K562 (cell line): ENCODE data around the gene ECPAS. TPM values are rescaled to one million over a fixed set of nuclear protein-coding genes. Genes with fewer than 3 reads are reported as not detected.

Experiments
- ATAC-seq: fragments of 200-7000 bp; cut with Tn5 transposase; 3 replicates; pipeline ENCODE4 v1.9.1; 2020; ENCODE audit warnings: moderate library complexity
- BruUV-seq: library from RNA; stranded (reverse); fragments of 400-500 nt; replicated peaks from 2 replicates; lab custom pipeline; 2021; lab: Mats Ljungman, UMichigan
- CTCF ChIA-PET: fragments of 300-600 bp; formaldehyde crosslinking; extraction: SDS; loops from one replicate; lab custom pipeline; 2021; ENCODE audit warnings: low intra/inter-chr PET ratio; lab: Yijun Ruan, JAX
- POLR2A ChIA-PET: fragments of 300-600, 350-650 bp; sonication (Branson Sonifier 250); formaldehyde crosslinking; extraction: SDS; loops from one replicate; lab custom pipeline; 2021; ENCODE audit warnings: antibody characterized with exemption, inconsistent platforms; lab: Yijun Ruan, JAX
- DNase-seq, 4 experiments: peaks; one replicate each; pipeline versions ENCODE4 v3.0.0 to v3.0.0-alpha.2; 2011 to 2018; ENCODE audit warnings: low spot score in 3 of 4, mixed read lengths in 3 of 4; ENCODE audit errors: extremely low read depth in 1 of 4
- FAIRE-seq: peaks from 2 replicates; lab custom pipeline; 2011; peaks lifted over from hg19 to GRCh38; lab: Jason Lieb, UNC
- H2AFZ ChIP-seq: 2 replicates; pipeline ENCODE4 v1.6.0; 2011; ENCODE audit warnings: low read depth, low read length, control low read depth, inconsistent platforms
- H3K27ac ChIP-seq: fragments of 200-600 bp; 3 replicates; pipeline ENCODE4 v1.8.0; 2011; ENCODE audit warnings: low read depth, mild to moderate bottlenecking, control low read depth, inconsistent platforms, low read length, moderate library complexity, mixed read lengths; ENCODE audit errors: extremely low read depth
- H3K27me3 ChIP-seq, 2 experiments: fragments of 300-600 bp in 1 of 2; 2 replicates in 1 of 2; 3 replicates in 1 of 2; pipeline versions ENCODE4 v1.6.0 to v1.8.0; 2011; ENCODE audit warnings: inconsistent platforms in 2 of 2, low read length in 2 of 2, mild to moderate bottlenecking in 1 of 2, mixed read lengths in 1 of 2, moderate library complexity in 1 of 2; ENCODE audit not compliant: control insufficient read depth in 2 of 2, insufficient read depth in 2 of 2
- H3K36me3 ChIP-seq: fragments of 300-600 bp; 3 replicates; pipeline ENCODE4 v1.8.0; 2011; ENCODE audit warnings: mild to moderate bottlenecking, low read length, inconsistent platforms; ENCODE audit not compliant: control insufficient read depth, insufficient read depth
- H3K4me1 ChIP-seq, 2 experiments: fragments of 200-600 bp in 1 of 2; replicated peaks in 1 of 2; 2 replicates in 1 of 2; 3 replicates in 1 of 2; pipeline versions ENCODE4 v1.5.1 to v1.8.0; 2011; ENCODE audit warnings: inconsistent platforms in 2 of 2, low read length in 2 of 2, mild to moderate bottlenecking in 1 of 2, mixed read lengths in 1 of 2, moderate library complexity in 1 of 2; ENCODE audit not compliant: control insufficient read depth in 2 of 2, insufficient read depth in 2 of 2
- H3K4me2 ChIP-seq: 2 replicates; pipeline ENCODE4 v1.6.1; 2011; ENCODE audit warnings: low read length, control low read depth, inconsistent platforms, mixed read lengths; ENCODE audit not compliant: insufficient read depth
- H3K4me3 ChIP-seq: fragments of 200-600 bp; sonication (generic), shearing (Covaris generic); 2 replicates; pipeline ENCODE4 v1.5.1; 2016; ENCODE audit warnings: control low read depth, inconsistent platforms
- H3K79me2 ChIP-seq: fragments of 200-600 bp; 3 replicates; pipeline ENCODE4 v1.8.0; 2011; ENCODE audit warnings: low read length, inconsistent platforms; ENCODE audit not compliant: control insufficient read depth, insufficient read depth
- H3K9ac ChIP-seq, 2 experiments: 2 replicates each; pipeline versions ENCODE4 v1.6.0 to v1.6.1; 2011; ENCODE audit warnings: low read depth in 2 of 2, low read length in 2 of 2, control low read depth in 1 of 2, inconsistent platforms in 1 of 2, mild to moderate bottlenecking in 1 of 2, mixed read lengths in 1 of 2; ENCODE audit not compliant: insufficient read depth in 1 of 2
- H3K9me1 ChIP-seq: one replicate; pipeline ENCODE4 v1.6.0; 2011; ENCODE audit warnings: inconsistent platforms, mild to moderate bottlenecking, low read length, moderate library complexity; ENCODE audit not compliant: control insufficient read depth, insufficient read depth
- H3K9me3 ChIP-seq: replicated peaks from 2 replicates; pipeline ENCODE4 v1.5.1; 2011; ENCODE audit warnings: low read depth, low read length, inconsistent platforms; ENCODE audit not compliant: control insufficient read depth, insufficient read depth
- H4K20me1 ChIP-seq: replicated peaks from 2 replicates; pipeline ENCODE4 v1.6.1; 2011; ENCODE audit warnings: low read length, inconsistent platforms, mixed read lengths; ENCODE audit not compliant: control insufficient read depth, insufficient read depth
- ELF2 ChIP-seq: fragments of 250-450 bp; sonication (Bioruptor Pico); IDR thresholded peaks from 2 replicates; pipeline ENCODE4 v1.5.0; 2021; ENCODE audit warnings: mild to moderate bottlenecking
- LEF1 ChIP-seq: fragments of 450-650 bp; IDR thresholded peaks from 2 replicates; pipeline ENCODE4 v1.6.1; 2016; ENCODE audit warnings: mild to moderate bottlenecking
- MAFF ChIP-seq: IDR thresholded peaks from 2 replicates; pipeline ENCODE4 v1.6.1; 2012; ENCODE audit warnings: low read length, improper control_type of control experiment
- NBN ChIP-seq: fragments of 450-650 bp; IDR thresholded peaks from 2 replicates; pipeline ENCODE4 v1.6.1; 2016; ENCODE audit warnings: low read depth, mild to moderate bottlenecking
- NFE2 ChIP-seq: IDR thresholded peaks from 2 replicates; pipeline ENCODE4 v1.6.1; 2014; ENCODE audit warnings: antibody characterized with exemption, low read depth
- PTRF ChIP-seq: fragments of 450-650 bp; IDR thresholded peaks from 2 replicates; pipeline ENCODE4 v1.6.1; 2016; ENCODE audit warnings: mild to moderate bottlenecking, missing genetic modification characterization, missing compliant biosample characterization
- SMAD4 ChIP-seq: fragments of 250-450 bp; sonication (Bioruptor Pico); conservative IDR thresholded peaks from 2 replicates; pipeline ENCODE4 v1.8.0; 2021; ENCODE audit warnings: inconsistent platforms, mild to moderate bottlenecking, moderate library complexity
- ZBTB12 ChIP-seq: fragments of 250-450 bp; sonication (Bioruptor Pico); IDR thresholded peaks from 2 replicates; pipeline ENCODE4 v1.4.0; 2020
- ZNF584 ChIP-seq: fragments of 200-800 bp; sonication (Bioruptor generic); IDR thresholded peaks from 2 replicates; pipeline ENCODE4 v1.6.1; 2016; ENCODE audit warnings: low read depth, mild to moderate bottlenecking, missing genetic modification characterization, missing compliant biosample characterization
- WGBS: fragments of 100-300 bp; shearing (Covaris generic); methylation state at CpG from one replicate; pipeline ENCODE4 v1.1.6; 2016; ENCODE audit warnings: low coverage, mixed read lengths; ENCODE audit not compliant: insufficient coverage; ENCODE audit errors: missing lambda C conversion rate; 5-methylcytosine and 5-hydroxymethylcytosine counted together
- in situ Hi-C: fragments of 300-500 bp; cut with MboI; formaldehyde crosslinking; loops from 4 replicates; pipeline ENCODE4 v1.15.0; 2018; ENCODE audit warnings: inconsistent platforms, mixed read lengths
- intact Hi-C: fragments of 100-400 bp; cut with micrococcal nuclease; formaldehyde crosslinking; loops from 2 replicates; pipeline ENCODE4 v1.14.2; 2022
- polyA plus RNA-seq, 8 experiments: library from polyadenylated mRNA; depleted of rRNA in 4 of 8; stranded (reverse) in 5 of 8; unstranded in 3 of 8; fragments of >200 nt; fragmentation: Nextera tagmentation in 2 of 8; fragmentation: Illumina TruSeq in 1 of 8; extraction: Ambion mirVana in 2 of 8; extraction: Trizol in 1 of 8; gene quantifications; 2 replicates each; pipeline versions ENCODE4 v1.2.1 to v1.2.3, GENCODE V29; 2011 to 2014; ENCODE audit warnings: inconsistent platforms in 1 of 8, missing spikeins in 1 of 8
- total RNA-seq, 7 experiments: library from RNA; depleted of rRNA in 6 of 7; stranded (reverse); fragments of >200 nt in 6 of 7; fragmentation: Illumina TruSeq in 2 of 7; extraction: Trizol in 2 of 7; gene quantifications; 2 replicates each; pipeline versions ENCODE4 v1.2.1 to v1.2.3, GENCODE V29; 2011 to 2021; ENCODE audit warnings: low replicate concordance in 1 of 7
- TF ChIP-seq, protein P1 (sequence below): fragments of 250-450 bp; sonication (Bioruptor Pico); IDR thresholded peaks from 2 replicates; pipeline ENCODE4 v1.9.0; 2021; ENCODE audit warnings: mild to moderate bottlenecking, inconsistent platforms

The ECPAS gene
- total and polyA plus RNA-seq, 9 of the 15 experiments (the other 6 are each of a cell fraction or from before 2014, with no cell fraction given): 14.5 to 90.9 (median 75.7) TPM

DNA sequence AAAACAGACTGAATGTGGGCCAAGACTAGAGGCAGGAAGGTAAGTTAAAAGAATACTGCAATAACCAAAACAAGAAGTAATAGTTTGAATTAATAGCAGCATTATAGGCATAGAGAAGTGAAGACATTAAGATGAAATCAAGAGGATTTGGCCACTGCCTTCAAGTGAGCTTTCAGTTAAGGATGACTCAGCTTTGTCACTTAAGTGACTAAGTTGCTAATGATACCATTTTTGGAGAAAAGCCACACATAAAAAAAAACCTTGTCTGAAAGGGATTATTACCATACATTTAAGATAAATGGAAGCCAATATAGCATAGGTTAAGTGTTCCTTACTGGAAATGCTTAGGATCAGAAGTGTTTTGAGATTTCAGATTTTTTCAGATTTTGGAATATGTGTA, 57.0 kb downstream of the ECPAS start (continued):
- TF ChIP-seq PTRF (tag) (no peak), MAFF (peak; percentile 84; the same call in 1 of the 2 replicates), NBN (0 out of 2 replicates have a peak, but pooled peaks have one; percentile 27), NFE2 (peak; percentile 91)
- TF ChIP-seq, protein P1, sequence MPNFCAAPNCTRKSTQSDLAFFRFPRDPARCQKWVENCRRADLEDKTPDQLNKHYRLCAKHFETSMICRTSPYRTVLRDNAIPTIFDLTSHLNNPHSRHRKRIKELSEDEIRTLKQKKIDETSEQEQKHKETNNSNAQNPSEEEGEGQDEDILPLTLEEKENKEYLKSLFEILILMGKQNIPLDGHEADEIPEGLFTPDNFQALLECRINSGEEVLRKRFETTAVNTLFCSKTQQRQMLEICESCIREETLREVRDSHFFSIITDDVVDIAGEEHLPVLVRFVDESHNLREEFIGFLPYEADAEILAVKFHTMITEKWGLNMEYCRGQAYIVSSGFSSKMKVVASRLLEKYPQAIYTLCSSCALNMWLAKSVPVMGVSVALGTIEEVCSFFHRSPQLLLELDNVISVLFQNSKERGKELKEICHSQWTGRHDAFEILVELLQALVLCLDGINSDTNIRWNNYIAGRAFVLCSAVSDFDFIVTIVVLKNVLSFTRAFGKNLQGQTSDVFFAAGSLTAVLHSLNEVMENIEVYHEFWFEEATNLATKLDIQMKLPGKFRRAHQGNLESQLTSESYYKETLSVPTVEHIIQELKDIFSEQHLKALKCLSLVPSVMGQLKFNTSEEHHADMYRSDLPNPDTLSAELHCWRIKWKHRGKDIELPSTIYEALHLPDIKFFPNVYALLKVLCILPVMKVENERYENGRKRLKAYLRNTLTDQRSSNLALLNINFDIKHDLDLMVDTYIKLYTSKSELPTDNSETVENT (CRISPR knock-in tag): no peak

DNA sequence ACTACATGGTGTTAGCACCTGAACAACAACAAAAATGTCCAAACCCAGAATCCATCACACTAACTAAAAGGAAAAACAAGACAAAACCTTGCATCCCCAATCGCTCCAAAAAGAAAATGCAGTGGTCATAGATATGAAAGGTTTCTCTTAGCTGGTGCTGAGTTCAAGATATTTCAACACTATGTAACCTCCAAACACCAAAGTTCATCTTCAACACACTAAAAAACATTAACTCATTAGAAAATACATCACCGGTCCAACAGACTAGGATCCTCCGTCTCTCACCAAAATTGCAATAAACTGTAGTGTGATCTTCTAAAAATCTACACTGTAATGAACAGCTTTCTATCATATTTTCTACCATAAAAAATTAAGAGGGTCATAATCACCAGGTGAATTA, 60.8 kb downstream of the ECPAS start:
- ChIA-PET CTCF (no interaction called here), POLR2A (no interaction called here)
- Histone ChIP-seq H3K36me3 (peaks cover 88% of the 10 kb centered on the region), H3K4me2 (no peak overlapping the region), H3K9ac (no peak overlapping the region), H3K4me3 (no peak overlapping the region), H3K4me1 (0 out of 5 replicates have a peak, but pooled peaks cover 0 to 2% of the 10 kb centered on the region in 2 experiments), H3K9me3 (no peaks in the 10 kb centered on the region), H3K79me2 (no peaks in the 10 kb centered on the region), H3K27ac (no peak overlapping the region), H3K9me1 (no peaks in the 10 kb centered on the region), H2AFZ (no peak overlapping the region), H4K20me1 (no peaks in the 10 kb centered on the region), H3K27me3 (no peaks in the 10 kb centered on the region)
- TF ChIP-seq SMAD4 (CRISPR knock-in tag): no peak
- TF ChIP-seq LEF1: no peak
- no peak for TF ChIP-seq ELF2
- no peak for TF ChIP-seq ZNF584 (CRISPR knock-in tag)
- no peak for TF ChIP-seq ZBTB12 (CRISPR knock-in tag)
- in situ Hi-C loops (no loop called here), intact Hi-C loops (no loop called here)
- ATAC-seq: no peak
- no peak for DNase-seq
- WGBS: 100% methylated on average over 3 of the region's 3 CpGs
- no TSS peak for BruUV-seq
- FAIRE-seq: no peak
